NB4 (cell line): ENCODE measurements around the gene MPHOSPH10.
"Not testable (repeated sequence)": the region's sequence is repeated elsewhere in the genome, so short reads cannot be mapped to it uniquely, and the experiment has no call there.

Experiments
- MYC ChIP-seq: IDR thresholded peaks from 2 replicates; pipeline ENCODE4 v1.6.1; 2011; ENCODE audit warnings: low read depth, low read length
- POLR2A ChIP-seq: IDR thresholded peaks from 2 replicates; pipeline ENCODE4 v1.6.1; 2011; ENCODE audit warnings: mild to moderate bottlenecking; ENCODE audit not compliant: insufficient read length; ENCODE audit errors: extremely low read depth
- TF ChIP-seq, protein P1 (sequence below): IDR thresholded peaks from one replicate; pipeline ENCODE4 v1.5.1; 2012; ENCODE audit warnings: low read depth, low read length
- TF ChIP-seq, protein P2 (sequence below): IDR thresholded peaks from 2 replicates; pipeline ENCODE4 v1.6.1; 2011; ENCODE audit warnings: low read depth, low read length

DNA sequence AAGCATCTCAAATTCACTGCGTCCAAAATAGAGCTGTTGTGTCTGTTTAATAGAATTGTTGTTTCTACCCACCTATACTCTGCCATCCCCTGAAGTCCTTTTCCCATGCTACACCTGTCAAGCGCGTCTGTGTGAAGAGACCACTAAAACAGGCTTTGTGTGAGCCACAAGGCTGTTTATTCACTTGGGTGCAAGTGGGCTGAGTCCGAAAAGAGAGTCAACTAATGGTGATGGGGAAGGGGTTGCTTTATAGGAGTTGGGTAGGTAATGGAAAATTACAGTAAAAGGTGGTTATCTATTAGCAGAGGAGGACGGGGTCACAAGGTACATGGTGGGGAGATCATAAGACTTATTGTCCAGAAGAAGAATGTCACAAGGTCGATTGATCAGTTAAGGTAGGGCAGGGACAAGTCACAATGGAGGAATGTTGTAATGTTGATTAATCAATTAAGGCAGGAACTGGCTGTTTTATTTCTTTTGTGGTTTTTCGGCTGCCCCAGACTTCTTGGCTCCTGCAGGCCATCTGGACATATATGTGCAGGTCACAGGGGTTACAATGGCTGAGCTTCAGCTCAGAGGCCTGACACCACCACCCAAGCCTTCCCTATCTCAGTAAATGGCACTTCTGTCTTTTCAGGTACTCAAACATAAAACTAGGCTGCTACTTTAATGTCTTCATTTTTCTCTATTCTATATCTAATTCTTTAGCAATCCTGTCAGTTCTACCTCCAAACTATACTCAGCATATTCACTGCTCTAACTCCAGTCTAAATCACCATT, 1.1 kb downstream of the MPHOSPH10 start:
- not testable (repeated sequence) for TF ChIP-seq POLR2A, MYC
- TF ChIP-seq, protein P1, sequence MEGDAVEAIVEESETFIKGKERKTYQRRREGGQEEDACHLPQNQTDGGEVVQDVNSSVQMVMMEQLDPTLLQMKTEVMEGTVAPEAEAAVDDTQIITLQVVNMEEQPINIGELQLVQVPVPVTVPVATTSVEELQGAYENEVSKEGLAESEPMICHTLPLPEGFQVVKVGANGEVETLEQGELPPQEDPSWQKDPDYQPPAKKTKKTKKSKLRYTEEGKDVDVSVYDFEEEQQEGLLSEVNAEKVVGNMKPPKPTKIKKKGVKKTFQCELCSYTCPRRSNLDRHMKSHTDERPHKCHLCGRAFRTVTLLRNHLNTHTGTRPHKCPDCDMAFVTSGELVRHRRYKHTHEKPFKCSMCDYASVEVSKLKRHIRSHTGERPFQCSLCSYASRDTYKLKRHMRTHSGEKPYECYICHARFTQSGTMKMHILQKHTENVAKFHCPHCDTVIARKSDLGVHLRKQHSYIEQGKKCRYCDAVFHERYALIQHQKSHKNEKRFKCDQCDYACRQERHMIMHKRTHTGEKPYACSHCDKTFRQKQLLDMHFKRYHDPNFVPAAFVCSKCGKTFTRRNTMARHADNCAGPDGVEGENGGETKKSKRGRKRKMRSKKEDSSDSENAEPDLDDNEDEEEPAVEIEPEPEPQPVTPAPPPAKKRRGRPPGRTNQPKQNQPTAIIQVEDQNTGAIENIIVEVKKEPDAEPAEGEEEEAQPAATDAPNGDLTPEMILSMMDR = not testable (repeated sequence)
- TF ChIP-seq, protein P2, sequence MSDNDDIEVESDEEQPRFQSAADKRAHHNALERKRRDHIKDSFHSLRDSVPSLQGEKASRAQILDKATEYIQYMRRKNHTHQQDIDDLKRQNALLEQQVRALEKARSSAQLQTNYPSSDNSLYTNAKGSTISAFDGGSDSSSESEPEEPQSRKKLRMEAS = not testable (repeated sequence)
